Sigmoid colon (tissue), 4 donors: Measurements from ENCODE around the gene RABGAP1.

Experiments used
- POLR2AphosphoS5 ChIP-seq, 4 donors: sonication (generic); formaldehyde crosslinking; IDR thresholded peaks; one replicate each; pipeline ENCODE4 v1.6.1; 2017; ENCODE audit warnings: antibody characterized with exemption in 4 of 4
- TF ChIP-seq, protein P1 (sequence below), 4 experiments: fragments of 450-650 bp in 3 of 4; fragments of 200-600 bp in 1 of 4; IDR thresholded peaks; one replicate each; pipeline ENCODE4 v1.5.1; 2016 to 2019; ENCODE audit warnings: antibody characterized with exemption in 4 of 4, mild to moderate bottlenecking in 3 of 4, moderate library complexity in 2 of 4

DNA sequence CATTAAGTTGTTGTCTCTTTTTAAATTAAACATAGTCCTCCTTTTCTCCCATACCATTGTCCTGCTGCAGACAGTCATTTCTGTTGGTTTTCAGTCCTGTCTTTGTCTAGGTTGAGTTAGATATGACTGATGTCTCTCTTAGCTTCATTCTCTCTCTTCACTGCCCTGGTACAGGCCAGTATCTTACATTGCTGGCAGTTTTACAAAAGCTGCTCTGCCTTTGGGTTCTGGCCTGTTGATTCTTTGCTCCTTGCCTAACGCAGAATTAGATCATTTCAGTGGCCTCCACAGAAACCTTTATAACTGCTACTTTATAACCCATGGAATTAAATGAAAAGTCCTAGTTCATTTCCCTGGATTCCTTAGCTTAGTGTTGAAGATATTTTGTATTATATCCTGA, 126.3 kb downstream of the RABGAP1 start:
- TF ChIP-seq, protein P1, sequence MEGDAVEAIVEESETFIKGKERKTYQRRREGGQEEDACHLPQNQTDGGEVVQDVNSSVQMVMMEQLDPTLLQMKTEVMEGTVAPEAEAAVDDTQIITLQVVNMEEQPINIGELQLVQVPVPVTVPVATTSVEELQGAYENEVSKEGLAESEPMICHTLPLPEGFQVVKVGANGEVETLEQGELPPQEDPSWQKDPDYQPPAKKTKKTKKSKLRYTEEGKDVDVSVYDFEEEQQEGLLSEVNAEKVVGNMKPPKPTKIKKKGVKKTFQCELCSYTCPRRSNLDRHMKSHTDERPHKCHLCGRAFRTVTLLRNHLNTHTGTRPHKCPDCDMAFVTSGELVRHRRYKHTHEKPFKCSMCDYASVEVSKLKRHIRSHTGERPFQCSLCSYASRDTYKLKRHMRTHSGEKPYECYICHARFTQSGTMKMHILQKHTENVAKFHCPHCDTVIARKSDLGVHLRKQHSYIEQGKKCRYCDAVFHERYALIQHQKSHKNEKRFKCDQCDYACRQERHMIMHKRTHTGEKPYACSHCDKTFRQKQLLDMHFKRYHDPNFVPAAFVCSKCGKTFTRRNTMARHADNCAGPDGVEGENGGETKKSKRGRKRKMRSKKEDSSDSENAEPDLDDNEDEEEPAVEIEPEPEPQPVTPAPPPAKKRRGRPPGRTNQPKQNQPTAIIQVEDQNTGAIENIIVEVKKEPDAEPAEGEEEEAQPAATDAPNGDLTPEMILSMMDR (IDR thresholded peaks at IDR 0.05), result no peak
- TF ChIP-seq POLR2AphosphoS5 (IDR thresholded peaks at IDR 0.05), result no peak
